Neural progenitor cell (in vitro differentiated cells): ENCODE results near the gene TBC1D1.

Experiments used
- CTCF ChIP-seq: fragments of 200-600 bp; sonication (generic); IDR thresholded peaks from 2 replicates; pipeline ENCODE4 v1.5.1; 2017; ENCODE audit warnings: antibody characterized with exemption, mild to moderate bottlenecking
- EZH2phosphoT487 ChIP-seq: fragments of 200-600 bp; sonication (generic); IDR thresholded peaks from 2 replicates; pipeline ENCODE4 v1.6.1; 2017; ENCODE audit warnings: antibody characterized with exemption

GRCh38 chr4:38077791-38078489 is 187.1 kb downstream of the TBC1D1 start:
- no peak for TF ChIP-seq CTCF
- no peak for TF ChIP-seq EZH2phosphoT487
